HG03442 (cell line): ENCODE data around the gene MAN1B1.
"Not testable (repeated sequence)": the region's sequence is repeated elsewhere in the genome, so short reads cannot be mapped to it uniquely, and the experiment has no call there.

Experiments
- ATAC-seq: cut with Tn5 transposase; IDR thresholded peaks from one replicate; pipeline ENCODE4 v1.9.1; 2021; ENCODE audit warnings: mild to moderate bottlenecking, moderate library complexity; ENCODE audit not compliant: unreplicated experiment

MAN1B1 gene

GRCh38 chr9:137110147-137110910 is 23.5 kb downstream of the MAN1B1 start:
- no peak for ATAC-seq

- ATAC-seq, result no peak
Measured at GRCh38 chr9:137110911-137111787, 24.4 kb downstream of the MAN1B1 start.

- ATAC-seq, result no peak
Measured at GRCh38 chr9:137111788-137112563, 25.2 kb downstream of the MAN1B1 start.

GRCh38 chr9:137112564-137113384 is 26.0 kb downstream of the MAN1B1 start:
- ATAC-seq, result no peak

- ATAC-seq, result no peak
Measured at GRCh38 chr9:137113385-137114159, 26.8 kb downstream of the MAN1B1 start.

- ATAC-seq, result no peak
Measured at GRCh38 chr9:137114220-137114612, 27.4 kb downstream of the MAN1B1 start.

GRCh38 chr9:137114613-137115393 is 28.0 kb downstream of the MAN1B1 start, which contains the start of gene DPP7:
DPP7 (minus strand) TSS chr9:137114733; CDS start chr9:137114713, 20 bp downstream.
- peak; percentile 57 for ATAC-seq

GRCh38 chr9:137115394-137116026 is 28.7 kb downstream of the MAN1B1 start:
- no peak for ATAC-seq

- no peak for ATAC-seq
Measured at GRCh38 chr9:137116027-137116507, 29.3 kb downstream of the MAN1B1 start.

- ATAC-seq, result no peak
Measured at GRCh38 chr9:137116728-137117127, 29.9 kb downstream of the MAN1B1 start.

- ATAC-seq, result no peak
Measured at GRCh38 chr9:137117269-137117731, 30.5 kb downstream of the MAN1B1 start.

- not testable (repeated sequence) for ATAC-seq
Measured at GRCh38 chr9:137118092-137118603, 31.4 kb downstream of the MAN1B1 start.

- not testable (repeated sequence) for ATAC-seq
Measured at GRCh38 chr9:137121927-137122795, 35.4 kb downstream of the MAN1B1 start.

GRCh38 chr9:137122796-137123467 is 36.1 kb downstream of the MAN1B1 start:
- ATAC-seq, result not testable (repeated sequence)

- ATAC-seq, result no peak
Measured at GRCh38 chr9:137123468-137123837, 36.7 kb downstream of the MAN1B1 start.

GRCh38 chr9:137123952-137124462 is 37.2 kb downstream of the MAN1B1 start:
- ATAC-seq, result not testable (repeated sequence)
